Loucy (cell line): ENCODE results near the gene CYTH3.

Experiments
- H2AFZ ChIP-seq: fragments of 200-600 bp; sonication (generic); 2 replicates; pipeline ENCODE4 v1.6.0; 2016; ENCODE audit warnings: antibody characterized with exemption, mild to moderate bottlenecking, low read length, moderate library complexity
- H3F3A ChIP-seq: fragments of 200-600 bp; 2 replicates; pipeline ENCODE4 v1.6.0; 2016; ENCODE audit warnings: antibody characterized with exemption, low read depth, mild to moderate bottlenecking
- H3K27me3 ChIP-seq: fragments of 200-600 bp; sonication (generic); 2 replicates; pipeline ENCODE4 v1.6.1; 2014; ENCODE audit warnings: low read length, mild to moderate bottlenecking; ENCODE audit not compliant: insufficient read depth, poor library complexity, severe bottlenecking
- H3K36me3 ChIP-seq: fragments of 200-600 bp; sonication (generic); 2 replicates; pipeline ENCODE4 v1.6.1; 2016; ENCODE audit warnings: low read length; ENCODE audit not compliant: insufficient read depth
- H3K4me1 ChIP-seq: fragments of 200-600 bp; sonication (generic); 2 replicates; pipeline ENCODE4 v1.5.1; 2014; ENCODE audit warnings: low read length, mild to moderate bottlenecking; ENCODE audit not compliant: insufficient read depth, poor library complexity, severe bottlenecking
- H3K4me2 ChIP-seq: fragments of 200-600 bp; sonication (generic); 2 replicates; pipeline ENCODE4 v1.6.0; 2014; ENCODE audit warnings: antibody characterized with exemption, low read length, low read depth, mild to moderate bottlenecking; ENCODE audit not compliant: poor library complexity, severe bottlenecking
- H3K4me3 ChIP-seq: fragments of 200-600 bp; sonication (generic); 2 replicates; pipeline ENCODE4 v1.5.1; 2014; ENCODE audit warnings: low read length, mild to moderate bottlenecking, mixed read lengths; ENCODE audit not compliant: poor library complexity, severe bottlenecking
- H3K79me2 ChIP-seq: fragments of 200-600 bp; sonication (generic); 2 replicates; pipeline ENCODE4 v1.6.1; 2014; ENCODE audit warnings: low read length; ENCODE audit not compliant: insufficient read depth
- H3K9ac ChIP-seq: fragments of 200-600 bp; sonication (generic); 2 replicates; pipeline ENCODE4 v1.6.0; 2014; ENCODE audit warnings: mild to moderate bottlenecking, low read depth, low read length, moderate library complexity; ENCODE audit not compliant: poor library complexity, severe bottlenecking
- H3K9me2 ChIP-seq: fragments of 200-600 bp; sonication (generic); replicated peaks from 2 replicates; pipeline ENCODE4 v1.6.1; 2016; ENCODE audit warnings: low read depth, low read length, mixed read lengths
- H3K9me3 ChIP-seq: fragments of 200-600 bp; sonication (generic); 2 replicates; pipeline ENCODE4 v1.6.1; 2014; ENCODE audit warnings: mild to moderate bottlenecking, antibody characterized with exemption, low read length, low read depth; ENCODE audit not compliant: insufficient read depth
- H4K20me1 ChIP-seq: fragments of 200-600 bp; sonication (generic); 2 replicates; pipeline ENCODE4 v1.6.0; 2014; ENCODE audit warnings: antibody characterized with exemption, low read length, mild to moderate bottlenecking; ENCODE audit not compliant: insufficient read depth, poor library complexity, severe bottlenecking
- EZH2phosphoT487 ChIP-seq: fragments of 200-600 bp; IDR thresholded peaks from 2 replicates; pipeline ENCODE4 v1.6.1; 2018; ENCODE audit warnings: antibody characterized with exemption, mild to moderate bottlenecking, moderate library complexity, borderline replicate concordance
- TF ChIP-seq, protein P1 (sequence below): fragments of 200-600 bp; sonication (generic); conservative IDR thresholded peaks from 2 replicates; pipeline ENCODE4 v1.5.1; 2014; ENCODE audit warnings: mild to moderate bottlenecking, antibody characterized with exemption, low read length

The CYTH3 gene

DNA sequence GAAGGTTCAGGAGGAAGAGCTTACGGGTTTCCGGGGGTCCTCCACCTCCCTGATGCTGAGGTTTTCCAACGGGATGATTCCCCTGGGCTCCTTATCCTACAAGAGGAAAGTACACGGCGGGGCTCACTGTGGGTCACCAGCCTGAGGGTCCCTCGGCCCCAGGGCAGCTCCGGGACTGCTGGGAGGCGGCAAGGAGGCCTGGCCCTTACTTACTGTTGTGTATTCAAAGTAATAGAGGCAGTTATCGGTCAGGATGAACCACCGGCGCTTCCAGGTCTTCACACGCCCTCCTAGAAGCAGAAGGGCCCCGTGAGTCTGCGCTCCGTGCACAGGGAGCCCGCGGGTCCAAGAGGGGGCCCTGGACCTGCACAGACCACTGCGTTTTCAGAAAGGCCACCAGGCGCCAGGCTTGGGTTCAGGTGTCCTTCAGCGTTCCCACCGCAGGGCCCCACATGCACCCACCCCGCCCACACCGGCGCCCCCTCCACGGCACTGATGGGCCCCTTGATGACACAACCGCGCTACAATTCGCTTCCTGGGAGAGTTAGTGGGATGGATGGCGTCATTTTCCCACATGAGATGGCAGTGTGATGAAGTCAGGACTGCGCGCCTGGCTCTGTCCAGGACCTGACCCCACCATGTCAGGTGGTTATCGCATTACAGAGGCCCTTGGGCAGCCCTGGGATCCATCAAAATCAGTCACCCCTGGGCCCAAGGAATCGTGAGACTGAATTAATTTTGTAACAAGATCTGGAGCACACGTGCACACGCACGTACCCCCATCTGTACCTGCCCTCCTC, 106.7 kb downstream of the CYTH3 start:
- no peak overlapping the region for H2AFZ ChIP-seq
- peaks cover 5% of the 10 kb centered on the region; the same call in 1 of the 2 replicates for H3K36me3 ChIP-seq
- TF ChIP-seq, protein P1, sequence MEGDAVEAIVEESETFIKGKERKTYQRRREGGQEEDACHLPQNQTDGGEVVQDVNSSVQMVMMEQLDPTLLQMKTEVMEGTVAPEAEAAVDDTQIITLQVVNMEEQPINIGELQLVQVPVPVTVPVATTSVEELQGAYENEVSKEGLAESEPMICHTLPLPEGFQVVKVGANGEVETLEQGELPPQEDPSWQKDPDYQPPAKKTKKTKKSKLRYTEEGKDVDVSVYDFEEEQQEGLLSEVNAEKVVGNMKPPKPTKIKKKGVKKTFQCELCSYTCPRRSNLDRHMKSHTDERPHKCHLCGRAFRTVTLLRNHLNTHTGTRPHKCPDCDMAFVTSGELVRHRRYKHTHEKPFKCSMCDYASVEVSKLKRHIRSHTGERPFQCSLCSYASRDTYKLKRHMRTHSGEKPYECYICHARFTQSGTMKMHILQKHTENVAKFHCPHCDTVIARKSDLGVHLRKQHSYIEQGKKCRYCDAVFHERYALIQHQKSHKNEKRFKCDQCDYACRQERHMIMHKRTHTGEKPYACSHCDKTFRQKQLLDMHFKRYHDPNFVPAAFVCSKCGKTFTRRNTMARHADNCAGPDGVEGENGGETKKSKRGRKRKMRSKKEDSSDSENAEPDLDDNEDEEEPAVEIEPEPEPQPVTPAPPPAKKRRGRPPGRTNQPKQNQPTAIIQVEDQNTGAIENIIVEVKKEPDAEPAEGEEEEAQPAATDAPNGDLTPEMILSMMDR = no peak
- TF ChIP-seq EZH2phosphoT487 = no peak
- no peak overlapping the region for H3K4me2 ChIP-seq
- H3K79me2 ChIP-seq = no peaks in the 10 kb centered on the region
- H4K20me1 ChIP-seq = no peaks in the 10 kb centered on the region
- H3K9ac ChIP-seq = no peak overlapping the region
- H3K9me3 ChIP-seq = no peaks in the 10 kb centered on the region
- H3K9me2 ChIP-seq = no peaks in the 10 kb centered on the region
- no peaks in the 10 kb centered on the region for H3K27me3 ChIP-seq
- H3K4me3 ChIP-seq = no peak overlapping the region
- H3F3A ChIP-seq = no peaks in the 10 kb centered on the region
- no peaks in the 10 kb centered on the region for H3K4me1 ChIP-seq

- no peak overlapping the region for H3K9ac ChIP-seq
- H2AFZ ChIP-seq = no peak overlapping the region
- no peaks in the 10 kb centered on the region for H3K27me3 ChIP-seq
- H3K79me2 ChIP-seq = no peaks in the 10 kb centered on the region
- H3F3A ChIP-seq = no peaks in the 10 kb centered on the region
- no peak overlapping the region for H3K4me2 ChIP-seq
- TF ChIP-seq, protein P1 = no peak
- TF ChIP-seq EZH2phosphoT487 = no peak
- H3K36me3 ChIP-seq = peaks cover 9% of the 10 kb centered on the region; the same call in 1 of the 2 replicates
- H3K4me1 ChIP-seq = no peaks in the 10 kb centered on the region
- H4K20me1 ChIP-seq = no peaks in the 10 kb centered on the region
- H3K9me2 ChIP-seq = no peaks in the 10 kb centered on the region
- no peaks in the 10 kb centered on the region for H3K9me3 ChIP-seq
- no peak overlapping the region for H3K4me3 ChIP-seq
Measured at GRCh38 chr7:6165075-6165474, 107.3 kb downstream of the CYTH3 start.

- H3K4me2 ChIP-seq = no peak overlapping the region
- no peaks in the 10 kb centered on the region for H4K20me1 ChIP-seq
- H3F3A ChIP-seq = no peaks in the 10 kb centered on the region
- no peaks in the 10 kb centered on the region for H3K9me2 ChIP-seq
- no peak overlapping the region for H2AFZ ChIP-seq
- H3K36me3 ChIP-seq = peaks cover 10% of the 10 kb centered on the region; the same call in 1 of the 2 replicates
- H3K4me1 ChIP-seq = no peaks in the 10 kb centered on the region
- no peak overlapping the region for H3K4me3 ChIP-seq
- no peaks in the 10 kb centered on the region for H3K79me2 ChIP-seq
- H3K27me3 ChIP-seq = no peaks in the 10 kb centered on the region
- H3K9ac ChIP-seq = no peak overlapping the region
- H3K9me3 ChIP-seq = no peaks in the 10 kb centered on the region
- no peak for TF ChIP-seq EZH2phosphoT487
- TF ChIP-seq, protein P1 = no peak
Measured at GRCh38 chr7:6164491-6164890, 107.9 kb downstream of the CYTH3 start.
